ENCODE measurements around the gene AAGAB.

AAGAB gene

DNA sequence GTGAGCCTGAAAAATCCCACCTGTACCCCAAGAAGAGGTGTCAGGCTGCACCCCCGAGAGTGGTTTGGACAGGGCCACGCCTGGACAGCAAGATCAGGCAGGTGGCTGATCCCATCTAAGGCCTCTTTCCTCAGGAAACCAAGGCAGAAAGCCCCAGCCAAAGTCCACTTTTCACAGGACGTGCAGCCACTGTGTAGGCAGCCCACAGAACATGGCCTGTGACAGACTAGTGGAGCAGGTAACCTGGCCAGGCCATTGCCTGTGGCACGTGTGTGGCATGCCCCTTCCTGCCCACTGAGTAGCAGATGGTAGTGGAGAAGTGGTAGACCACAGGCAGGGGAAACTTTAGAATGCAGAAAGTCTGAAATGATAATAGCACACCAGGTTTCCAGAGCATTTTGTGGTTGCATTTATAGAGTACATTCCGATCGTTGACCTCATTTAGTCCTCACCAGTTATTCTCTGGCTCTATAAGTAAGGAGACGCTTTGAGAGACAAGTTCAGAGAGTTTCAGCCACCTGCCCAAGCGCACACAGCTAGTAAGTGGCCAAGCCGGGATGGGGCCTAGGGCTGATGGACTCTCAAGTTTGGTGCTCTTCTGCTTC, 68.7 kb downstream of the AAGAB start:
- TF ChIP-seq POLR2AphosphoS5 (IDR thresholded peaks at IDR 0.05; ENCODE audit: low read depth, low read length) (no peak), FOXP2 (optimal IDR thresholded peaks at IDR 0.05; ENCODE audit: borderline replicate concordance, extremely low read depth, extremely low read length, insufficient read depth) (no peak), TAF1 (IDR thresholded peaks at IDR 0.05; ENCODE audit: borderline replicate concordance, insufficient read depth, low read length) (no peak), SIN3A (IDR thresholded peaks at IDR 0.05; ENCODE audit: borderline replicate concordance, insufficient read depth, low read length) (no peak)
- TF ChIP-seq, protein P1, sequence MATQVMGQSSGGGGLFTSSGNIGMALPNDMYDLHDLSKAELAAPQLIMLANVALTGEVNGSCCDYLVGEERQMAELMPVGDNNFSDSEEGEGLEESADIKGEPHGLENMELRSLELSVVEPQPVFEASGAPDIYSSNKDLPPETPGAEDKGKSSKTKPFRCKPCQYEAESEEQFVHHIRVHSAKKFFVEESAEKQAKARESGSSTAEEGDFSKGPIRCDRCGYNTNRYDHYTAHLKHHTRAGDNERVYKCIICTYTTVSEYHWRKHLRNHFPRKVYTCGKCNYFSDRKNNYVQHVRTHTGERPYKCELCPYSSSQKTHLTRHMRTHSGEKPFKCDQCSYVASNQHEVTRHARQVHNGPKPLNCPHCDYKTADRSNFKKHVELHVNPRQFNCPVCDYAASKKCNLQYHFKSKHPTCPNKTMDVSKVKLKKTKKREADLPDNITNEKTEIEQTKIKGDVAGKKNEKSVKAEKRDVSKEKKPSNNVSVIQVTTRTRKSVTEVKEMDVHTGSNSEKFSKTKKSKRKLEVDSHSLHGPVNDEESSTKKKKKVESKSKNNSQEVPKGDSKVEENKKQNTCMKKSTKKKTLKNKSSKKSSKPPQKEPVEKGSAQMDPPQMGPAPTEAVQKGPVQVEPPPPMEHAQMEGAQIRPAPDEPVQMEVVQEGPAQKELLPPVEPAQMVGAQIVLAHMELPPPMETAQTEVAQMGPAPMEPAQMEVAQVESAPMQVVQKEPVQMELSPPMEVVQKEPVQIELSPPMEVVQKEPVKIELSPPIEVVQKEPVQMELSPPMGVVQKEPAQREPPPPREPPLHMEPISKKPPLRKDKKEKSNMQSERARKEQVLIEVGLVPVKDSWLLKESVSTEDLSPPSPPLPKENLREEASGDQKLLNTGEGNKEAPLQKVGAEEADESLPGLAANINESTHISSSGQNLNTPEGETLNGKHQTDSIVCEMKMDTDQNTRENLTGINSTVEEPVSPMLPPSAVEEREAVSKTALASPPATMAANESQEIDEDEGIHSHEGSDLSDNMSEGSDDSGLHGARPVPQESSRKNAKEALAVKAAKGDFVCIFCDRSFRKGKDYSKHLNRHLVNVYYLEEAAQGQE (IDR thresholded peaks at IDR 0.05; ENCODE audit: insufficient read depth in 1 of 2, low read depth in 2 of 2, low read length in 2 of 2): no peak

DNA sequence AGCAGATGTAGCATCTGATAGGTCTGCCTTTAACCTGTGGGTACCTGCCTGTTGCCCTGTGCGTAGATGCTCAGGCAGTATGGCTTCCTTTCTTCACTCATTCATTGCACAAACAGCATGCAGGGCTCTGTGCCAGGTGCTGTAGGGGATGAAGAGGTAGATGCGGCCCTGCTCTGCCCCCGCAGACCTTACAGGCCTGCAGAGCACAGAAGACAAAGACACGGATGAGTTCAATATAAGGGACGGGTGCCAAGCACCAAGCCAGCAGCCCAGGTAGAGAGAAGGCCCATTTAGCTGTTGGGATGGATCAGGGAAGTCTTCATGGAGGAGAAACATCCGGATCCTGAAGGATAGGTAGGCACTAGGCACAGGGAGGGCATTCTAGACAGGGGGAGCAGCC, 69.4 kb downstream of the AAGAB start:
- TF ChIP-seq POLR2AphosphoS5 (IDR thresholded peaks at IDR 0.05; ENCODE audit: low read depth, low read length) (no peak), SIN3A (IDR thresholded peaks at IDR 0.05; ENCODE audit: borderline replicate concordance, insufficient read depth, low read length) (no peak), FOXP2 (optimal IDR thresholded peaks at IDR 0.05; ENCODE audit: borderline replicate concordance, extremely low read depth, extremely low read length, insufficient read depth) (no peak), TAF1 (IDR thresholded peaks at IDR 0.05; ENCODE audit: borderline replicate concordance, insufficient read depth, low read length) (no peak)

DNA sequence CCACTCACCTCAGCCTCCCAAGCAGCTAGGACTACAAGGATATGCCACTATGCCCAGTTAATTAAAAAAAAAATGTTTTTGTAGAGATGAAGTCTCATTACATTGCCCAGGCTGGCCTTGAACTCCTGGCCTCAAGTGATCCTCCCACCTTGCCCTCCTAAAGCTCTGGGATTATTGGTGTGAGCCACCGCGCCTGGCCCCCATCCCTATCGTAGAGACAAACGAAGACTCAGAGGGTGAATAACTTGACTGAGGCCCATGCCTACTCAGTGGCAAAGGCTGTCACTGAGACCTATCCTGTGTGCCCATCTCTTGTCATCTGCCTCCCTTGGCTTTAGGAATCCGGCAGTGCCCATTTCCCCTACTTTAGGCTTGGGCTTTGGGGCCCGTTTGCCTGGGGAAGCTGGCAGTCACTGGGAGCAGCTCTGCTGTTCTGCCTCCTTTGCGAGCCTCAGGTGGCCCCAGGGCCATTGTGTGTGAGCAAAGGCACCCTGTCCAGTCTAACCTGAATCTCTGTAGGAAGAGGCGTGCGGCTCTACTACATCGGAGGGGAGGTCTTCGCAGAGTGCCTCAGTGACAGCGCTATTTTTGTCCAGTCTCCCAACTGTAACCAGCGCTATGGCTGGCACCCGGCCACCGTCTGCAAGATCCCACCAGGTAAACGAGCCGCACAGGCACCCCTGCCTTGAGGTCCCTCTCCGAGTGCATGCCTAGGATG, 70.1 kb downstream of the AAGAB start:
- TF ChIP-seq SIN3A (IDR thresholded peaks at IDR 0.05; ENCODE audit: borderline replicate concordance, insufficient read depth, low read length) (no peak), TAF1 (IDR thresholded peaks at IDR 0.05; ENCODE audit: borderline replicate concordance, insufficient read depth, low read length) (no peak), POLR2AphosphoS5 (IDR thresholded peaks at IDR 0.05; ENCODE audit: low read depth, low read length) (no peak), FOXP2 (optimal IDR thresholded peaks at IDR 0.05; ENCODE audit: borderline replicate concordance, extremely low read depth, extremely low read length, insufficient read depth) (no peak)
- TF ChIP-seq, protein P1 (IDR thresholded peaks at IDR 0.05; ENCODE audit: insufficient read depth in 1 of 2, low read depth in 2 of 2, low read length in 2 of 2): no peak

GRCh38 chr15:67183443-67184169, 70.9 kb downstream of the AAGAB start:
- TF ChIP-seq POLR2AphosphoS5 (IDR thresholded peaks at IDR 0.05; ENCODE audit: low read depth, low read length) (no peak), TAF1 (IDR thresholded peaks at IDR 0.05; ENCODE audit: borderline replicate concordance, insufficient read depth, low read length) (no peak), SIN3A (IDR thresholded peaks at IDR 0.05; ENCODE audit: borderline replicate concordance, insufficient read depth, low read length) (no peak), FOXP2 (optimal IDR thresholded peaks at IDR 0.05; ENCODE audit: borderline replicate concordance, extremely low read depth, extremely low read length, insufficient read depth) (no peak)
- TF ChIP-seq, protein P1 (IDR thresholded peaks at IDR 0.05; ENCODE audit: insufficient read depth in 1 of 2, low read depth in 2 of 2, low read length in 2 of 2): no peak

- TF ChIP-seq, protein P1 (IDR thresholded peaks at IDR 0.05; ENCODE audit: insufficient read depth in 1 of 2, low read depth in 2 of 2, low read length in 2 of 2): no peak
- TF ChIP-seq FOXP2 (optimal IDR thresholded peaks at IDR 0.05; ENCODE audit: borderline replicate concordance, extremely low read depth, extremely low read length, insufficient read depth) (no peak), POLR2AphosphoS5 (IDR thresholded peaks at IDR 0.05; ENCODE audit: low read depth, low read length) (no peak), SIN3A (IDR thresholded peaks at IDR 0.05; ENCODE audit: borderline replicate concordance, insufficient read depth, low read length) (no peak), TAF1 (IDR thresholded peaks at IDR 0.05; ENCODE audit: borderline replicate concordance, insufficient read depth, low read length) (no peak)
Observed at GRCh38 chr15:67181221-67181639, 73.2 kb downstream of the AAGAB start.
